ENCODE measurements around the gene ZNF148. TPM values are rescaled to one million over a fixed set of nuclear protein-coding genes. Genes with fewer than 3 reads are reported as not detected.

Gene ZNF148
- total RNA-seq, 2 donors from 2014 or later: 27.1 to 35.1 TPM

DNA sequence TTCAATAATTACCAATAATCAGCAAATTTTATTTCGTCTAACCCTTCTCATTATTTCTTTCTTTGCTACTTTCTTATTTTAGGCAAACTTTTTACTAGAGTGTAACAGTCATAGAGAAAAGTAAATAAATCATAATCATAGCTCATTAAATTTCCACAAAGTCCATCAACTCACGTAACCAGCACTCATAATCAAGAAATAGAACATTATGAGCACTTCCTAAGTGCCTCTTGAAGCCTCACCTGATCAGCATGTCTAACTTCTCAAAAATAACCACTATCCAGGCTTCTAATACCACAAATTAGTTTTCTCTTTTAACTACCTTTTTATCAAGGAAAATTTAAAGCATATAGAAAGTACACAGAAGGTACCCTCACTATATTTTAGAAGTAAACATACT, 124.2 kb downstream of the ZNF148 start:
- Histone ChIP-seq H3K36me3 (no peaks in the 10 kb centered on the region), H3K9me3 (no peaks in the 10 kb centered on the region), H3K4me1 (ENCODE audit: control insufficient read depth in 1 of 2, low read depth in 2 of 2) (no peaks in the 10 kb centered on the region), H3K27me3 (replicated peaks; ENCODE audit: insufficient read depth) (no peaks in the 10 kb centered on the region), H3K27ac (no peak overlapping the region), H3K4me3 (no peak overlapping the region)
- DNase-seq (ENCODE audit: low spot score) (no peak), ATAC-seq (ENCODE audit: insufficient number of reproducible peaks, low FRiP score, low read depth) (no peak)
- TF ChIP-seq, protein P1, sequence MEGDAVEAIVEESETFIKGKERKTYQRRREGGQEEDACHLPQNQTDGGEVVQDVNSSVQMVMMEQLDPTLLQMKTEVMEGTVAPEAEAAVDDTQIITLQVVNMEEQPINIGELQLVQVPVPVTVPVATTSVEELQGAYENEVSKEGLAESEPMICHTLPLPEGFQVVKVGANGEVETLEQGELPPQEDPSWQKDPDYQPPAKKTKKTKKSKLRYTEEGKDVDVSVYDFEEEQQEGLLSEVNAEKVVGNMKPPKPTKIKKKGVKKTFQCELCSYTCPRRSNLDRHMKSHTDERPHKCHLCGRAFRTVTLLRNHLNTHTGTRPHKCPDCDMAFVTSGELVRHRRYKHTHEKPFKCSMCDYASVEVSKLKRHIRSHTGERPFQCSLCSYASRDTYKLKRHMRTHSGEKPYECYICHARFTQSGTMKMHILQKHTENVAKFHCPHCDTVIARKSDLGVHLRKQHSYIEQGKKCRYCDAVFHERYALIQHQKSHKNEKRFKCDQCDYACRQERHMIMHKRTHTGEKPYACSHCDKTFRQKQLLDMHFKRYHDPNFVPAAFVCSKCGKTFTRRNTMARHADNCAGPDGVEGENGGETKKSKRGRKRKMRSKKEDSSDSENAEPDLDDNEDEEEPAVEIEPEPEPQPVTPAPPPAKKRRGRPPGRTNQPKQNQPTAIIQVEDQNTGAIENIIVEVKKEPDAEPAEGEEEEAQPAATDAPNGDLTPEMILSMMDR (IDR thresholded peaks at IDR 0.05): no peak

DNA sequence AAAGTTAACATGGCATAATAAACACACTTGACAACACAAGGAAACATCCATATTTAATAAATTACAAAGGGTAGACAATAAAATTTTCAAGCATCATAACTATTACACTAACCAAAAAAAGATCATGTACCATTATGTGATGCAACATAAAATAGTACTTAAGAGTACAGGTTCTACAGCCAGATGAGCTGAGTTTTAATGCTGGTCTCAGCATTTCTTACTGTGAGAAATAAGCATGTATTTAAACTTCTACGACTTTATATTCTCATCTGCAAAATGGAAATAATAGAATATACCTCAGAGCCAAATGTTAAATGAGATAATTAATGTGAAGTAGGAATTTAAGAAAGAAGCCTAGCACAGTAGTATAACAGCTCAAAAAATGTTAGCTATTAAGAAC, 128.9 kb downstream of the ZNF148 start:
- TF ChIP-seq, protein P1 (IDR thresholded peaks at IDR 0.05): no peak
- Histone ChIP-seq H3K27me3 (replicated peaks; ENCODE audit: insufficient read depth) (no peaks in the 10 kb centered on the region), H3K36me3 (no peaks in the 10 kb centered on the region), H3K27ac (no peak overlapping the region), H3K4me1 (ENCODE audit: control insufficient read depth in 1 of 2, low read depth in 2 of 2) (no peaks in the 10 kb centered on the region), H3K4me3 (no peak overlapping the region), H3K9me3 (no peaks in the 10 kb centered on the region)
- DNase-seq (ENCODE audit: low spot score) (no peak), ATAC-seq (ENCODE audit: insufficient number of reproducible peaks, low FRiP score, low read depth) (no peak)

- H3K27ac ChIP-seq: no peak overlapping the region
- H3K36me3 ChIP-seq: no peaks in the 10 kb centered on the region
- H3K4me1 ChIP-seq (ENCODE audit: control insufficient read depth in 1 of 2, low read depth in 2 of 2): no peaks in the 10 kb centered on the region
- ATAC-seq (ENCODE audit: insufficient number of reproducible peaks, low FRiP score, low read depth): no peak
- no peak overlapping the region for H3K4me3 ChIP-seq
- H3K9me3 ChIP-seq: no peaks in the 10 kb centered on the region
- DNase-seq (ENCODE audit: low spot score): no peak
- TF ChIP-seq, protein P1 (IDR thresholded peaks at IDR 0.05): no peak
- no peaks in the 10 kb centered on the region for H3K27me3 ChIP-seq (replicated peaks; ENCODE audit: insufficient read depth)
These were observed 129.6 kb downstream of the ZNF148 start for GRCh38 chr3:125245521-125245920.

GRCh38 chr3:125240496-125240895, 134.6 kb downstream of the ZNF148 start:
- no peaks in the 10 kb centered on the region for H3K9me3 ChIP-seq
- TF ChIP-seq, protein P1 (IDR thresholded peaks at IDR 0.05): no peak
- H3K27me3 ChIP-seq (replicated peaks; ENCODE audit: insufficient read depth): no peaks in the 10 kb centered on the region
- H3K27ac ChIP-seq: no peak overlapping the region
- H3K4me1 ChIP-seq (ENCODE audit: control insufficient read depth in 1 of 2, low read depth in 2 of 2): peaks cover 3 to 8% of the 10 kb centered on the region in 2 donors
- H3K4me3 ChIP-seq: no peak overlapping the region
- H3K36me3 ChIP-seq: no peaks in the 10 kb centered on the region
- DNase-seq (ENCODE audit: low spot score): no peak
- ATAC-seq (ENCODE audit: insufficient number of reproducible peaks, low FRiP score, low read depth): no peak

GRCh38 chr3:125239266-125239665, 135.9 kb downstream of the ZNF148 start:
- Histone ChIP-seq H3K4me1 (ENCODE audit: control insufficient read depth in 1 of 2, low read depth in 2 of 2) (peaks cover 3 to 8% of the 10 kb centered on the region in 2 donors), H3K27me3 (replicated peaks; ENCODE audit: insufficient read depth) (no peaks in the 10 kb centered on the region), H3K9me3 (no peaks in the 10 kb centered on the region), H3K27ac (no peak overlapping the region), H3K36me3 (no peaks in the 10 kb centered on the region), H3K4me3 (no peak overlapping the region)
- ATAC-seq (ENCODE audit: insufficient number of reproducible peaks, low FRiP score, low read depth): no peak
- DNase-seq (ENCODE audit: low spot score): no peak
- TF ChIP-seq, protein P1 (IDR thresholded peaks at IDR 0.05): no peak

All from thoracic aorta (tissue), 2 donors.